Measurements from ENCODE around the gene ARHGAP23. TPM values are rescaled to one million over a fixed set of nuclear protein-coding genes. Genes with fewer than 3 reads are reported as not detected.

The ARHGAP23 gene
- total and polyA plus RNA-seq, 2 experiments from 2014 or later, result 16.0 to 30.0 TPM

GRCh38 chr17:38453951-38454421, 25.7 kb downstream of the ARHGAP23 start:
- no peak for TF ChIP-seq EZH2phosphoT487 (IDR thresholded peaks at IDR 0.05; ENCODE audit: low read depth, severe bottlenecking, unreplicated experiment)

GRCh38 chr17:38454532-38454931, 26.3 kb downstream of the ARHGAP23 start:
- Histone ChIP-seq H3K9me3 (ENCODE audit: low read depth) (no peaks in the 10 kb centered on the region), H3K4me1 (ENCODE audit: insufficient read depth) (peaks cover 59% of the 10 kb centered on the region), H4K20me1 (ENCODE audit: insufficient read depth, poor library complexity, severe bottlenecking) (peaks cover 7% of the 10 kb centered on the region), H3K79me2 (peaks cover 37% of the 10 kb centered on the region), H2AFZ (no peak overlapping the region), H3K4me2 (peak overlapping the region; percentile 80), H3K27ac (peak overlapping the region; percentile 78), H3K36me3 (replicated peaks; ENCODE audit: insufficient read depth, low read depth) (no peaks in the 10 kb centered on the region), H3K27me3 (peaks cover 11% of the 10 kb centered on the region), H3K9me2 (replicated peaks; ENCODE audit: insufficient read depth) (no peaks in the 10 kb centered on the region), H3K4me3 (no peak overlapping the region)
- no peak for TF ChIP-seq CTCF (IDR thresholded peaks at IDR 0.05; ENCODE audit: poor library complexity)
- no peak for TF ChIP-seq EZH2 (IDR thresholded peaks at IDR 0.05; ENCODE audit: borderline replicate concordance)
- TF ChIP-seq EZH2phosphoT487 (IDR thresholded peaks at IDR 0.05; ENCODE audit: low read depth, severe bottlenecking, unreplicated experiment), result no peak
- DNase-seq (ENCODE audit: low spot score), result peak; percentile 65
- 38% methylated on average over 11 of the region's 12 CpGs for WGBS (ENCODE audit: low lambda C conversion rate, missing lambda C conversion rate)

More at GRCh38 chr17:38453951-38454421, 25.7 kb downstream of the ARHGAP23 start:
- DNase-seq (ENCODE audit: low spot score), result peak; percentile 63
- no peaks in the 10 kb centered on the region for H3K36me3 ChIP-seq (replicated peaks; ENCODE audit: insufficient read depth, low read depth)
- no peaks in the 10 kb centered on the region for H3K9me2 ChIP-seq (replicated peaks; ENCODE audit: insufficient read depth)
- 9% methylated on average over 15 of the region's 44 CpGs for WGBS (ENCODE audit: low lambda C conversion rate, missing lambda C conversion rate)
- peaks cover 37% of the 10 kb centered on the region for H3K79me2 ChIP-seq
- H3K4me2 ChIP-seq, result peak overlapping the region; percentile 80
- H2AFZ ChIP-seq, result no peak overlapping the region
- peak overlapping the region; percentile 78 for H3K27ac ChIP-seq
- peaks cover 11% of the 10 kb centered on the region for H3K27me3 ChIP-seq
- H3K4me1 ChIP-seq (ENCODE audit: insufficient read depth), result peaks cover 65% of the 10 kb centered on the region
- peak overlapping the region; percentile 14 for H3K4me3 ChIP-seq
- no peaks in the 10 kb centered on the region for H3K9me3 ChIP-seq (ENCODE audit: low read depth)
- H4K20me1 ChIP-seq (ENCODE audit: insufficient read depth, poor library complexity, severe bottlenecking), result peaks cover 7% of the 10 kb centered on the region

GRCh38 chr17:38455288-38455915, 27.1 kb downstream of the ARHGAP23 start:
- H3K79me2 ChIP-seq, result peaks cover 34% of the 10 kb centered on the region
- TF ChIP-seq EZH2 (IDR thresholded peaks at IDR 0.05; ENCODE audit: borderline replicate concordance) (no peak), EZH2phosphoT487 (IDR thresholded peaks at IDR 0.05; ENCODE audit: low read depth, severe bottlenecking, unreplicated experiment) (no peak), CTCF (IDR thresholded peaks at IDR 0.05; ENCODE audit: poor library complexity) (no peak)
- no peak overlapping the region for H2AFZ ChIP-seq
- peak overlapping the region; percentile 80 for H3K4me2 ChIP-seq
- no peaks in the 10 kb centered on the region for H3K9me3 ChIP-seq (ENCODE audit: low read depth)
- peaks cover 11% of the 10 kb centered on the region for H3K27me3 ChIP-seq
- H3K36me3 ChIP-seq (replicated peaks; ENCODE audit: insufficient read depth, low read depth), result no peaks in the 10 kb centered on the region
- peak overlapping the region; percentile 78 for H3K27ac ChIP-seq
- 26% methylated on average over 5 of the region's 8 CpGs for WGBS (ENCODE audit: low lambda C conversion rate, missing lambda C conversion rate)
- H4K20me1 ChIP-seq (ENCODE audit: insufficient read depth, poor library complexity, severe bottlenecking), result peaks cover 7% of the 10 kb centered on the region
- no peak for DNase-seq (ENCODE audit: low spot score)
- H3K4me3 ChIP-seq, result no peak overlapping the region
- peaks cover 51% of the 10 kb centered on the region for H3K4me1 ChIP-seq (ENCODE audit: insufficient read depth)
- no peaks in the 10 kb centered on the region for H3K9me2 ChIP-seq (replicated peaks; ENCODE audit: insufficient read depth)

GRCh38 chr17:38456031-38456815, 28.0 kb downstream of the ARHGAP23 start:
- Histone ChIP-seq H4K20me1 (ENCODE audit: insufficient read depth, poor library complexity, severe bottlenecking) (peaks cover 7% of the 10 kb centered on the region), H3K36me3 (replicated peaks; ENCODE audit: insufficient read depth, low read depth) (no peaks in the 10 kb centered on the region), H3K4me1 (ENCODE audit: insufficient read depth) (peaks cover 50% of the 10 kb centered on the region), H3K27ac (no peak overlapping the region), H3K9me2 (replicated peaks; ENCODE audit: insufficient read depth) (no peaks in the 10 kb centered on the region), H3K79me2 (peaks cover 34% of the 10 kb centered on the region), H3K27me3 (peaks cover 11% of the 10 kb centered on the region), H2AFZ (no peak overlapping the region), H3K9me3 (ENCODE audit: low read depth) (no peaks in the 10 kb centered on the region), H3K4me2 (peak overlapping the region; percentile 80), H3K4me3 (no peak overlapping the region)
- 60% methylated on average over 9 of the region's 9 CpGs for WGBS (ENCODE audit: low lambda C conversion rate, missing lambda C conversion rate)
- DNase-seq (ENCODE audit: low spot score), result no peak
- TF ChIP-seq EZH2 (IDR thresholded peaks at IDR 0.05; ENCODE audit: borderline replicate concordance) (no peak), EZH2phosphoT487 (IDR thresholded peaks at IDR 0.05; ENCODE audit: low read depth, severe bottlenecking, unreplicated experiment) (no peak), CTCF (IDR thresholded peaks at IDR 0.05; ENCODE audit: poor library complexity) (no peak)

Measured in hepatocyte (in vitro differentiated cells).